Neural progenitor cell (in vitro differentiated cells): ENCODE results near the gene ZNF620. TPM values are rescaled to one million over a fixed set of nuclear protein-coding genes. Genes with fewer than 3 reads are reported as not detected.

ENCODE experiments used
- DNase-seq: peaks from one replicate; pipeline ENCODE4 v3.0.0-alpha.2; 2016; ENCODE audit warnings: low spot score
- H2AFZ ChIP-seq: fragments of 200-600 bp; sonication (generic); replicated peaks from 2 replicates; pipeline ENCODE4 v1.6.1; 2016; ENCODE audit warnings: antibody characterized with exemption
- H3F3A ChIP-seq: fragments of 200-600 bp; sonication (generic); 2 replicates; pipeline ENCODE4 v1.6.1; 2016; ENCODE audit warnings: antibody characterized with exemption, low read depth
- H3K27ac ChIP-seq: fragments of 200-600 bp; sonication (generic); 2 replicates; pipeline ENCODE4 v1.5.1; 2016; ENCODE audit warnings: mild to moderate bottlenecking
- H3K27me3 ChIP-seq: fragments of 200-600 bp; sonication (generic); 2 replicates; pipeline ENCODE4 v1.6.1; 2016; ENCODE audit warnings: mild to moderate bottlenecking, moderate library complexity
- H3K36me3 ChIP-seq: fragments of 200-600 bp; sonication (generic); 2 replicates; pipeline ENCODE4 v1.5.1; 2016
- H3K4me1 ChIP-seq: fragments of 200-600 bp; sonication (generic); 2 replicates; pipeline ENCODE4 v1.6.1; 2016; ENCODE audit warnings: mixed run types
- H3K4me2 ChIP-seq: fragments of 200-600 bp; sonication (generic); 2 replicates; pipeline ENCODE4 v1.6.1; 2016
- H3K4me3 ChIP-seq: fragments of 200-600 bp; sonication (generic); 2 replicates; pipeline ENCODE4 v1.5.1; 2016
- H3K79me2 ChIP-seq: fragments of 200-600 bp; sonication (generic); 2 replicates; pipeline ENCODE4 v1.6.1; 2016; ENCODE audit warnings: low read depth
- H3K9ac ChIP-seq: fragments of 200-600 bp; sonication (generic); 2 replicates; pipeline ENCODE4 v1.6.1; 2016
- H3K9me3 ChIP-seq: fragments of 200-600 bp; sonication (generic); 2 replicates; pipeline ENCODE4 v1.5.1; 2016; ENCODE audit warnings: low read depth
- H4K20me1 ChIP-seq: fragments of 200-600 bp; sonication (generic); 2 replicates; pipeline ENCODE4 v1.6.1; 2016; ENCODE audit warnings: low read depth
- H3K27ac Mint-ChIP-seq: 3 replicates; pipeline ENCODE4 v1.8.0; 2021; ENCODE audit warnings: mixed read lengths
- H3K27me3 Mint-ChIP-seq: 2 replicates; pipeline ENCODE4 v1.8.0; 2022; ENCODE audit warnings: low read depth, mild to moderate bottlenecking, inconsistent platforms, moderate library complexity, mixed read lengths; ENCODE audit not compliant: insufficient read depth
- H3K36me3 Mint-ChIP-seq: 3 replicates; pipeline ENCODE4 v1.8.0; 2021; ENCODE audit warnings: mixed read lengths
- H3K4me1 Mint-ChIP-seq: 3 replicates; pipeline ENCODE4 v1.8.0; 2021; ENCODE audit warnings: mixed read lengths
- H3K4me3 Mint-ChIP-seq: 3 replicates; pipeline ENCODE4 v1.8.0; 2021; ENCODE audit warnings: mild to moderate bottlenecking, moderate library complexity, mixed read lengths
- H3K9me3 Mint-ChIP-seq: 3 replicates; pipeline ENCODE4 v1.8.0; 2020; ENCODE audit warnings: mixed read lengths
- CTCF ChIP-seq: fragments of 200-600 bp; sonication (generic); IDR thresholded peaks from 2 replicates; pipeline ENCODE4 v1.5.1; 2017; ENCODE audit warnings: antibody characterized with exemption, mild to moderate bottlenecking
- EZH2 ChIP-seq: fragments of 200-600 bp; sonication (generic); IDR thresholded peaks from 2 replicates; pipeline ENCODE4 v1.6.1; 2017; ENCODE audit warnings: antibody characterized with exemption, mild to moderate bottlenecking, moderate library complexity
- EZH2phosphoT487 ChIP-seq: fragments of 200-600 bp; sonication (generic); IDR thresholded peaks from 2 replicates; pipeline ENCODE4 v1.6.1; 2017; ENCODE audit warnings: antibody characterized with exemption
- total RNA-seq: library from RNA; depleted of rRNA; stranded (reverse); fragments of >200 nt; gene quantifications from 2 replicates; pipeline ENCODE4 v1.2.3, GENCODE V29; 2015; ENCODE audit warnings: low replicate concordance

Gene ZNF620
- total RNA-seq, 1 donor from 2014 or later: 23.6 TPM

- H3K27ac Mint-ChIP-seq: no peak overlapping the region
- no peaks in the 10 kb centered on the region for H3K9me3 Mint-ChIP-seq
- no peaks in the 10 kb centered on the region for H3K9me3 ChIP-seq
- H3K27ac ChIP-seq: no peak overlapping the region
- TF ChIP-seq EZH2: no peak
- TF ChIP-seq CTCF: no peak
- no peak overlapping the region for H3K4me2 ChIP-seq
- H3K4me1 Mint-ChIP-seq: no peaks in the 10 kb centered on the region
- H3F3A ChIP-seq: peaks cover 49% of the 10 kb centered on the region
- no peak overlapping the region for H3K4me3 Mint-ChIP-seq
- no peak overlapping the region for H3K4me3 ChIP-seq
- peaks cover 30% of the 10 kb centered on the region for H3K36me3 Mint-ChIP-seq
- peaks cover 5% of the 10 kb centered on the region for H4K20me1 ChIP-seq
- no peaks in the 10 kb centered on the region for H3K27me3 ChIP-seq
- peaks cover 1% of the 10 kb centered on the region for H3K79me2 ChIP-seq
- H2AFZ ChIP-seq: no peak overlapping the region
- no peak overlapping the region for H3K9ac ChIP-seq
- no peak for DNase-seq
- no peaks in the 10 kb centered on the region for H3K27me3 Mint-ChIP-seq
- H3K4me1 ChIP-seq: no peaks in the 10 kb centered on the region
- H3K36me3 ChIP-seq: peaks cover 4% of the 10 kb centered on the region
Observed at GRCh38 chr3:40465456-40465855, 40.4 kb upstream of the ZNF620 start.

- Histone ChIP-seq H3K4me3 (no peak overlapping the region), H3K4me1 (no peaks in the 10 kb centered on the region), H2AFZ (no peak overlapping the region), H3K27me3 (no peaks in the 10 kb centered on the region), H3K4me2 (no peak overlapping the region), H3F3A (peaks cover 32% of the 10 kb centered on the region), H3K27ac (no peak overlapping the region), H4K20me1 (no peaks in the 10 kb centered on the region), H3K9me3 (no peaks in the 10 kb centered on the region), H3K9ac (no peak overlapping the region), H3K79me2 (no peaks in the 10 kb centered on the region), H3K36me3 (peaks cover 4% of the 10 kb centered on the region)
- Mint-ChIP-seq H3K4me1 (no peaks in the 10 kb centered on the region), H3K4me3 (no peak overlapping the region), H3K36me3 (peaks cover 19% of the 10 kb centered on the region), H3K27me3 (peaks cover 2% of the 10 kb centered on the region), H3K27ac (no peak overlapping the region), H3K9me3 (no peaks in the 10 kb centered on the region)
- no peak for TF ChIP-seq EZH2
- TF ChIP-seq CTCF: no peak
- no peak for TF ChIP-seq EZH2phosphoT487
- no peak for DNase-seq
Observed at GRCh38 chr3:40468018-40468417, 37.8 kb upstream of the ZNF620 start.

GRCh38 chr3:40470701-40471100, 35.1 kb upstream of the ZNF620 start:
- H3F3A ChIP-seq: peaks cover 8% of the 10 kb centered on the region
- no peak overlapping the region for H3K27ac Mint-ChIP-seq

More at GRCh38 chr3:40470701-40471100, 35.1 kb upstream of the ZNF620 start:
- Histone ChIP-seq H3K9me3 (no peaks in the 10 kb centered on the region), H4K20me1 (no peaks in the 10 kb centered on the region), H3K27ac (no peak overlapping the region), H3K27me3 (no peaks in the 10 kb centered on the region), H3K4me1 (no peaks in the 10 kb centered on the region), H2AFZ (no peak overlapping the region), H3K9ac (no peak overlapping the region), H3K79me2 (no peaks in the 10 kb centered on the region), H3K4me3 (no peak overlapping the region), H3K4me2 (no peak overlapping the region), H3K36me3 (no peaks in the 10 kb centered on the region)
- Mint-ChIP-seq H3K4me1 (no peaks in the 10 kb centered on the region), H3K9me3 (no peaks in the 10 kb centered on the region), H3K27me3 (peaks cover 2% of the 10 kb centered on the region), H3K36me3 (peaks cover 6% of the 10 kb centered on the region), H3K4me3 (no peak overlapping the region)
- TF ChIP-seq EZH2phosphoT487 (no peak), CTCF (no peak), EZH2 (no peak)
- DNase-seq: no peak
